GM18909 (cell line): ENCODE measurements around the gene BTBD9.

Experiments
- ATAC-seq: cut with Tn5 transposase; IDR thresholded peaks from one replicate; pipeline ENCODE4 v1.9.1; 2021; ENCODE audit warnings: mild to moderate bottlenecking; ENCODE audit not compliant: unreplicated experiment, poor library complexity

The BTBD9 gene

DNA sequence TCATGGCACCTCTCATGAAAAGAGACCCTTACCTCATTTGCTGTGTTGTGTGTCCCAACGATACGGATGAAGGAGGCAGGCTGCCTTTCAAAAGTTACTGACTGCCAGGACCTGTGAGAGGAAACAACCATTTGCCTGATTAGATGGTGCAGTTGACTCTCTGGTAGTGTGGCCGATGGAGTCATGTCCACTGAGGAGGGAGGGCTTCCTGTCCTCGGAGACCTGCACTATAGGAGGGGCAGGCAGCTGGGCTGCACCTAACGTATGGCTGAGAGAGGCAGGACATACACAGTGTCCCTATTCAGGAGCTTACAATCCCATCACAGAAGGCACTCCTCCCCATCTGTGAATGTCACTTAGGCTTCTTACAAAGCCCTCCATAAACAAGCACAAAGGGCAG lies 447.2 kb downstream of the BTBD9 start:
- no peak for ATAC-seq

DNA sequence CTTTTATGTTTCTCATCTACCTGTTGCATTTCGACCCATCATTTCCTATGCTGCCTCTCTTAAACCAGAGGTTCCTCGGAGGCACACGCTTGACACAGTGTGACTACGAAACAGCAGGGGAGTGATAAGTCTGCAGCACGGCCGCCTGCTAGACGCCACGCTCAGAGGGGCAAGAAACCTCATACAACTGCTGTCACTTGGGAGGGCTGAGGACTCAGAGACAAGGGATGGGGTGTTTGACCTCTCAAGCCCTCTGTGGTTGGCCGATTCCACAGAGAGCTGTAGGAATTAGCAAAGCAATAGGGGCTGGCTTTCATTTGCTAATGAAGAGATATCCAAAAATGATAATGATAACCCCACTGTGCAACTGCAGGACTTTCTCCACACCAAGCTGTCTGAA lies 447.7 kb downstream of the BTBD9 start:
- no peak for ATAC-seq

DNA sequence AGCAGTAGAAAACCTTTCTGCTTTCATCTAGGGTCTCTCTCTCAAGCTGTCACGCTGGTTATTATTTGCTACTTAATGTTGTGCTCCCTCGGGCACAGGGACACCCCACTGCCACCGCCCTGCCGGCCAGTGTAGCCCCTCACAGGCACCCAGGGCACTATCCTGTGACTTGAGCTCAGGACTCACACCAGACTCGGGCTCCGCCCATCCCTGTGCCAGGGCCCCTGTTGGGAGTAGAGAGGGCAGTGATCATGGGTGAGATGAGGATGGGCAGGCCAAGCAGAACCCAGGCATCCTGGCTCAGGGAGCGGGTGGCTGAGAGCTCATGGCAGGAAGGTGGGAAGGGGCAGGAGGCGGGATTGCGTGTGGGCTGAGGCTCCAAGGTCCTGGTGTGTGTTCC lies 448.3 kb downstream of the BTBD9 start:
- no peak for ATAC-seq

DNA sequence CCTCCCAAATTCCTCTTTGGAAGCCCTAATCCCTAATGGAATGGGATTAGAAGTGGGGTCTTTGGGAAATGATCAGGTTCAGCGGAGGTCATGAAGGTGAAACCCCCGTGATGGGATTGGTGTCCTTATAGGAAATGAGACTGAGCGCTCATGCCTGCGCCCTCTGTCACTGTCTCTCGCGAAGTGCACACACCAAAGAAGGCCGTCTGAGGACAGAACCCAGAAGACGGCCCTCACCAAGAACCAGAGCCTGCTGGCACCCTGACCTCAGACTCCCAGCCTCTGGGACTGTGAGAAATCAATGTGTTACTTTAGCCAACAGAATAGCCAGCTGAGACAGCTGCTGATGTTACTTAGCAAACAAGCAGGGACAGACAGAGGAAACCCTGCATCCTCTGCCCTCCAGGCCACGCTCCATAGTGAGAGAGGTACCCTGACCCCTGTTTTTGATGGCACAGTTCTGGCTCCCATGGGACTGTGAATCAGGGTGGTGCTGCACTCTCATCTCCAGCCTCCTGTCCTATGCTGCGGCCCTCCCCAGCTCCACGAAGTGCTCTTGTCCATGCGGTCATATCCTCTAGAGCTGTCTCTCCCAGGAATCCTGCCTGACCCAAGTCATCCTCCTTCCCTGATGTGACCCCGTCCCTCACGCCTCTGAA lies 450.9 kb downstream of the BTBD9 start:
- ATAC-seq = no peak

DNA sequence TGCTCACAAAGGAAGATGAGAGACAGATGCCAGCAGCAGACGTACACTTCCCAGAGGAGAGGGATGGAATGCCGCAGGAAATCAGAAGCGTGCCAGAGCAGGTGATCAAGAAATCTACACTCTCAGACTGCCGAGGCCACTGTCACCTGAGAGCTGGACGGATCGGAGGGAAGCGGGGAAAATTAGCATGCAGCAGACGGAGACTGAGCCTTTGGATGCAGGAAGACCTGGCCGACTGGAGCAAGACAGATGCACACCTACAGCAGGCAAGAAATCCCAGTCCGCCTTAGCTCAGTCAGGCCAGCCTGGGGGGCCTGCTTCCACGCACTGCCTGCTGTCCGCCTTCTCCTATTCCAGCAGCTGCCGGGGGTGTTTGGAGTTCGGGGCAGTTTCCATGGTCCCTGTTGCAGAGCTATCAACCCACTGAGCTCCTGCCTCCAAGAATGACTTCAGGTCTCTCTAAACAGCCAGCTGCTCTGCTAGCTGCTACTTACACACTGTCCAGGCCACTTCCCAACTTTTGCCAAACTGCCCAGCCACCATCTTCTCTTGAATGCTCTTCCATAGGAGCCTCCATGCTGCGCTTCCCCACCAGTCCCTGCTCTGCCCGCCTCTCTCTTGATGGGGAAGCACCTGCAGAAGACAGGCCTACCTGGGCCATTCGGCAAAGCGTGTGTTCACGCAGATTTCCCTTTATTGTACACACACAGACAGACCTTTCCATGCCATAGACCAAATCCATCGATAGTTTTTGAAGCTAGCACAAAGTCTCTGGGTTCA lies 451.7 kb downstream of the BTBD9 start:
- no peak for ATAC-seq

DNA sequence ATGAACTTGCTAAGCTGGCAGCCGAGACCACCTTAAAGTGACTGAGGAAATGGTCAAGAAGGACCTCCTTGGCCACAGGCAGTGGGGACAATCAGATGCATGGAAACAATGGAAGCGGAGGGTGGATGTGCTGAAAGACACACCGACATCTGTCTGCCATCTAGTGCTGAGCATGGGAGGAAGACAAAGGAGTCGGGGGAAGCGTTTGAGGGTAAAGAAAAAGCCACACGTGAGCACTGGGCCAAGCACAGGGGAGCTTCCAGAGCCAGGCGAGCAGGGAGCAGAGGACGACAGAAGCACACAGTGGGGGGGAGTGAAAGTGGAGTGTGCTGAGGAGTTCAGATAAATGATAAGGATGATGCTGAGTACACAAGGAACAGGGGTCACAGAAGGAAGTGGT lies 452.4 kb downstream of the BTBD9 start:
- no peak for ATAC-seq

DNA sequence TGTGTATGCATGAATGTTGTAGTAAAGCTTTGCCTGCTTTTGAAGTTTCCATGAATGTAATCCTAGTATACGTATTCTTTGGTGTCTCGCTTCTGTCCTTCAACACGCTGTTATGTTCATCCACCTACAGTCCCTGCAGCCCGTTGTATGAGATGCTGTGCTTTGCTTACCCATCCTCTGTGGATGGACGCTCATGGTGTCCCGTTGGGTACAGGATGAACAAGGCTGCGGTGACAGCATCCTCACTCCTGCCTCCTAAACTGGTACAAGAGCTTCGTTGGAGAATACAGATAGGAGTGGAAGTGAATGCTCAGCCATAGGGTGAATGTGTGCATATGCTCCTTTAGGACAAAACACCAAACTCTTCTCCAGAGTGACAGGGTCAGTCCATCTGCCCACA lies 454.0 kb downstream of the BTBD9 start:
- no peak for ATAC-seq

DNA sequence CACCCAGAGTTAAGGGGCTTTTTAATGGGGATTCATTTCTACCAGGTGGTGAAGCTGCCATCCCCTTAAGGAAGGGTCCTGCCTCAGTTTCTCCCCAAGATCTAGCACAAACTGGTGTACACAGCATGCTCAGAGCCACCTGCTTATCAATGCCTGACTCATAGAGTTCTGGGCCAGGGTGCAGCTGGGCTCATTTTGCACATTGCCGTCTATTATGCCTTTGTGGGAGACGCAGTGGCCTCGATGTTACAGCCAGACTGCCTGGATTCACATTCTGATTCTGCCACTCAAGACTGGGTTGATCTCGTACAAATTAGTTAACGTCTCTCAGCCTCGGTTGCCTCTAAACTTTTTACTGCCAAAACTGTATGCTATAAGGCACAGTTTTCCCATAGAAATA lies 454.5 kb downstream of the BTBD9 start:
- no peak for ATAC-seq

DNA sequence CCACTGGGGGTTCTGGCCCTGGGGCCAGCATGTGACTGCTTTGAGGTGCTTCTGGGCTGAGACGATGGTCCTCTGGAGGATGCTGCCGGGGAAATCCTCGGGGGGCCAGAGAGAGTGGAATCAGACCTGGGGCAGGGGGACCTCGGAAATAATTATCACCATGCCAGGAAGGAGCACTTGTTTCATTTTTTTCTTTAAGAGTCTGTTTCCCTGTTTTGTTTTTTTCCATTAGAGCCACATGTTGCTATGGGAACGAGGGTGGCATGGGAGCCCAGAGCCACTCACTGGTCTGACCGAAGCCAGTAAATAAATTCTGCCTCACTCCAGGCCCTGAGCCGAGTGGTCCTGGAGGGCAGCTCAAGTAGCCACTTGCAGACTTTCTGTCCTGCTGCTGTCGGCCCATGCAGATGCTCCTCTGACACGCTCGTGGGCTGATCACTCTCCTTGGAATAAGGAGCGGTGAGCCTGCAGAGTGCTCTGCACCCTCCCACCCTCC lies 455.1 kb downstream of the BTBD9 start:
- ATAC-seq = no peak

DNA sequence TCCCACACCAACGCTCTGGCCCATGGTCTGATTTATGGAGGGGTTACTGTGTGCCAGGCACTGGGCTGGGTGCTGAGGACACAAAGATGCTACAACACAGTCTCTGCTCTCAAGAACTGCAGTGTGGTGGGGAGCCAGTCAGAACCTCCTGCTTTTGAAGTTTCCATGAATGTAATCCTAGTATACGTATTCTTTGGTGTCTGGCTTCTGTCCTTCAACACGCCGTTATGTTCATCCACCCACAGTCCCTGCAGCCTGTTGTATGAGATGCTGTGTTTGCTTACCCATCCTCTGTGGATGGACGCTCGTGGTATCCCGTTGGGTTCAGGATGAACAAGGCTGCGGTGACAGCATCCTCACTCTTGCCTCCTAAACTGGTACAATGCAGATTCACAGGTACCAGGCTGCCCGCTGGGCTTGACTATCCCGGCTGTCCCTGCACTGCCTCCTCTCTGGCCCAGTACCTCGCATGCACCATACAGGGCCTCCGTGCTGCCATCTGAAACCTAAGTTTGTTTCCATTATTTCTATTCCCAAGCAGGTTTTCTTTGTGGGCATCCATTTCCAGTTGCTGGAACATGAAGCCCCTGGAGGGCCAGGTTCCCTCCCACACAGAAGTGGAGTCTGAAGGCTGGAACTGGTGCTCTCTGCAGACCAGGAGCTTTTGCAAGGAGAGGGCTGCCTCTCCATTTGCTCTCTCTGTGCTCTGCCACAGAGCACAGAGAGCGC lies 455.7 kb downstream of the BTBD9 start:
- no peak for ATAC-seq

DNA sequence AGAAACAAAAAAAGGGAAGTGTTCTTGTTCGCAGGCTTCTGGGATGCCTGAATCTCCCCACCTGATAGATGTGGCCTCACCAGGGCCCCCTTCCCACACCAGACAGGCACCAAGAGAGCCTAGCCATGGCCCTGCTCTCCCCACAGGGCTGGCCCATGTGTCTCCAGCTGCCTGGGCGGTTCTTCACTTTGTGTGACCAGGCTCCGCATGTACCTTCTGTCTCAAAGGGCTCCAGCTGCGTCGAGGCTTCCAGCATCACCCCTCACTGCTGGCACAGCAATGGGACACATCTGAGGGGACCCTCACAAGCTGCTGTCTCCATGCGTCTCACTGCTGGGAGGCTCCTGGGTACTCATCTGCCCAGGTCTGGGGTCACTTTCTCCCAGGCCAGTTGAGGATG lies 457.3 kb downstream of the BTBD9 start:
- ATAC-seq = no peak

DNA sequence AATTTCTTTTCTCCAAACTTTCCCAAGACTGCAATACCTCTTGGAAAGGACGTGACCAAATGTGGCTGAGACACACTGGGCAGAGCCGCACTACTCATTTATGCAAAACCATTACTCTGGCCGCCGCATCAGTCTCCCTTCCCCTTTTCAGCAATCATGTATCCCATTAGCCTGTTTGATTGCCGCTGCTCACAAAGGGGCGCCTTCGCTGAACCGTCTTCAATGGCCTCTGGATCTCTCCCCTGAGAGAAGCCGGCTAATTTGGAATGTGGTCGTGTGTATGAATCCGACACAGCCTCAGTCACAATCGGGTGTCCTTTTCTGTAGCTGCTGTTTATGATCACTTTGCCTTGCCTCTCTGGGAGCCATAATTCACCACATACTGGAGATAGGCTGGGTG lies 459.1 kb downstream of the BTBD9 start:
- no peak for ATAC-seq

DNA sequence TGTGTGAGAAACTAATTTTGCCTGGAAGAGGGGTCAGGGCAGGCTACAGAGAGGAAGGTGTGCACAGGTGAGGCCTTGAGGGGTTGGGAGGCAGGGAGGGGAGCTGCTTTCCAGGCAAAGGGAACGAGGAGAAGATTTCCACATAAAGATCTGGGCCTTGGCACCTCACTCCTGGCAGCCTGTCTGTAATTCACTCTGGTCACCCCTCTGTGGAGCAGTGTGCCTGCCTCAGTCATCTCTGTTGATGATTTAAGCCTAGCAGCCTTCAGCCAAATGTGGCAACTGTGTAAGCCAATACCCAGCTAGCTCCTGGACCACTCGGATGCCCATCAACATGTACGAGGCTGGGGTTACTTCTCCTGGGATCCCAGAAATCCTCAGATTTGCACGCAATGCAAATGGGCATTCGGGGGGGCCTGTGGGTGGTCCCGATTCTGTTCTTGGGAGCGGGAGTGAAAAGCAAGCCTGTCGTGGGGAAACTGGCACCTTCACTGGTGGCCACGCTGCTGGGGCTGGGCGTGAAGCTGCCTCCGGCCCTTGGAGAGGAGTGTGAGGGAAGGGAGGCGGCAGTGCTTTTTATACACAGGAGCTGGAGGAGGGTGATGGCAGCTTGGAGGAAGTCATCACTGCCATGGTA lies 459.8 kb downstream of the BTBD9 start:
- no peak for ATAC-seq

DNA sequence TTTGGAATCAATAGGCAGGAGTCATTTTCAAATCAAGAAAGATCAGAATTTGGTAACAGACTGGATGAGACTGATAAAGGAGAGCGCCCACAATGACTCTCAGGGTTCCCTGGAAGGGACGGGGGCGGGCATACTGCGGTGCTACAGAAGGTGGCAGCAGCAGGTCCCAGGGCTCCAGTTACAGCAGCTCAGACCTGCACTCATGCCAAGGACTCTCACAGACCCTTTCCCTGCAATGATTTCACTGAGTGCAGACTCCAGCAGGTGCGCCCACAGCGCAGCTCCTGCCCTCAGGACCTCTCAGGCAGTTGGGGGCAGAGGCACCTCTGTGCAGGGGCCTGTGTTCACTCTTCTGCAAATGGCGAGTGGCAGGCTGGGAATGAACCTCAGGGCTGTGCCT lies 460.4 kb downstream of the BTBD9 start:
- no peak for ATAC-seq

DNA sequence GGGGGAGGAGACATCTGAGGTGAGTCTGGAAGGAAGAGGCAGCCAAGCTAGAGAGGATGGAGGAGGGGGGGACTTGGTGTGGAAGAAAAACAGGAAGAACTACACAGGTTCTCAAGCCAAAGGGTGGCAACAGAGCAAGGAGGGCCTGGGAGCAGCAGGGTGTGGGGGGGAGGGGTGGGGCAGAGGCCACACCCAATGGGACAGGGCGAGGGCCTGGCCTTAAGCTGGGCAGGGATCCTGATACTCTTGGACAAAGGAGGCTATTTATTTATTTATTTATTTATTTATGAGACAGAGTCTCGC lies 461.2 kb downstream of the BTBD9 start:
- no peak for ATAC-seq

DNA sequence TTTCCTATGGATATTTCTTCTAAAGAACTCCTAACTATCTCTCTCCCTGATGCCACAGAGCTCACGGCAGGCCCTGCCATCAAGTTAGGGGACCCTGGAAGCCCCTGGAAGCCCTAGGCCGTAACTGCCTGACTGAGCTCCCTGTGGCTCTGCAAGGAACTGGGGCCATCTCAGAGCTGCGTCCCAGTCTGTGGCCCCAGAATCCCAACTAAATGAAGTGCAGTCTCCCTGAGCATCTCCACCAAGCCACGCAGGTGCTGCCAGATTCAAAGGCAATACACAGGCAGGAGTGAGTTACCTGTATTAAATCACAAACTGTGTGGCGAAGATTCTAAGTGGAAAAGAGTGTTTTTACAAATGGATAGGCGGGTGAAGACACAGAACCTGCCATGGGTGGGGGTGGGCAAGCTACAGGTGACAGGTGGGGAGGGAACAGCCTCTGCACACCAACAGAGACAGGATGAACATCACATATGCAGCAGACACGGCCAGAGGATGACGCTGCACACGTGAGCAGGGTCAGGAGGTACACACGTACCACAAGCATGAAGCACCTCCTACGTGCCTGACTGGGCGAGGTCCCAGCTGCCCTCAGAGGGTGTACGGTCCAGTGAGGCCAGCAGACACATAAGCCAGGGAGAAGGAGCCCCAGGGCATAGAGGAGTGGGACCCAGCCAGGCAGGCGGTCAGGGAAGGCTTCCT lies 461.7 kb downstream of the BTBD9 start:
- ATAC-seq = no peak

DNA sequence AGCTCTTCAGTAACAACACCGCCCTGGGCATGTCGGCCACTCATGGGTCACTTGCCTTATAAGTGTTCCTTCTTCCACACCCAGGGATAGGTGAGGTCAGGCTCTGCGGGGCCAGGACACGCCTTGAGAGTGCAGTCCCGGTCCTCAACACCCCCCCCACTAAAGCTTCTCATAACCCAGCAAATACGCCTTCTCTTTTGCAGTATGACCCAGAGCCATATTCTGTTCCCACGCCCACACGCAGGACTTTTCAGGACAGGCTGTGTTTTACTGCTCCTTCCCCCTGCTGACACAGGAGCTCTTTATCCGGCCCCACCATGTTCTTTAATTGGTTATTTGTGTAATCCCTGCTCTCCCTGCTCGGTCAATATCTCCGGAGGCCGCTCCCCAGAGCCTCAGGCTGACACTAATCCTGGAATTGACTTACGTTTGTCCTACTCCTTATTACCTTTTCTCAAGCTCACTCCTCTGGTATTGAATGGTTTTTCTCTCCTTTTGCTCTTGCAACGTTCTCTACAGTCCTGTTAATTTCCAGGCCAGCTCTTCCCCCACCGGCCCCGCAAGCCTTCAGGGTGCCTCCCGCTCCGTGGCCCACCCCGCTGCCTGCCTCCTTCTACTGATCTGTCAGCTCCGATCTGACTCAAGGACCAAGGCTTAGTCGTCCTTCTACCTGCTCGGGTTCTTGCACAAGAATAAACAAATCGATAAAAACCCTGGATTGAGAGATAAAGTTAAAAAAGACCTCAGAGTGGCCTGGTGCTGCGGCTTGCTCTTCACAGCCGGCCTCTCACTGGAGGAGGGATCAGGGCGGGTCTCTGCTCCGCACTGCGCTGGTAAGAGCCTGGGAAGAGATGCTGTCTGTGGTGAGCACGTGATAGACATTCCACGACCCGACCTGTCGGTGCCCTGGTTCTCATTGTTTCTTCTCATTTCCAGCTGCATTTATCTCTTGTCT lies 462.7 kb downstream of the BTBD9 start:
- ATAC-seq = no peak

DNA sequence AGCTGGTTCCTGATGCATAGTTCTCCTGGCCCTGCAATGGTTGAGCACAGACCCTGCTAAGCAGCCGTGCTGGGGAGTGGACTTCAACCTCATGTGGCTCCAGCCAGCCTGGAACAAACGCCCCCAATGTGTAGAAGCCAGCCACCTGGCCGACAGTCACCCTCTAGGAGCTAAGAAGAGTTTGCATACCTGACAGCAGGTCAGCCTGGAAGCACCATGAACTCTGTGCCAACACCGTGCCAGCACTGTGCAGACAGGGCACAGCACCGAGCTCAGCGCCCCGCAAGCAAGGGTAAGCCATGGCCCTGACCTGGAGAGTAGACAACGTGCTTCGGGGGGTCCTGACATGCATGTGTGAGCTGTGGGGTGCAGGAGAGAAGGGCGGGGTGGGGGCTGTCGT lies 463.9 kb downstream of the BTBD9 start:
- no peak for ATAC-seq

DNA sequence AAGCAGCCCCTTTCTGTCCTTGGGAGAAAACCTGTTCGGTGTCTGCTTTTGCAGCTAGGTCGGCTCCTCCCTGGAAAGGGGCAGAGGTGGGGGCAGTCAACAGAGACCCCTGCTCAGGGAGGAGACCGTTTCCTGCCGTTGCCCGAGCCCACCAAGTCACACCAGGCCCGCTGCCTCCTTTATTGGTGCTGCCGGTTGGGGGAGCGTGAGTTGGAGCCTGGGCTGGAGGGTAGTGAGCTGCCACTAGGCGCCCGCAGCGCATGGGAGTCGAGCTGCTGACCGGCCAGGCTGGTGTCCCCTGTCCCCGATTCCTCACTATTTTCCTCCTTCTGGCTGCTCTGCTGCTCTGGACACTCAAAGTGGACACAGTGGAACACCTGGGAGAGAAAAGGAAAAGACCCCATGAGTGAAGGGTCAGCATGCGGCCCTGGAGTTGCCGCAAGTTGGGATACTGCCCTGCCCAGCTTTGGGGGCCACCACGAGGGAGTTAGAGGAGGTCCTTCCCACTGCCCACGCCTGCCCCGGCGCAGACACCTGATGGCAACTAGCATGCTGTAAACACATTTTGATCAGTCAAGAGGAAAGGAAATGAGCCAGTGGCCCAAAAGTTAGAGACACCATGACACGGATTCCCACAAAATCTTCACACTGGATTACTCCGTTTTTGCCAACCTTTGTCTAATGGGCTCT lies 464.8 kb downstream of the BTBD9 start:
- no peak for ATAC-seq
